Fibroblast of skin of right quadriceps (primary cell): Measurements from ENCODE around the gene DHX57.

Experiments used
- DNase-seq: peaks from one replicate; pipeline ENCODE4 v3.0.0-alpha.2; 2013

Gene DHX57

DNA sequence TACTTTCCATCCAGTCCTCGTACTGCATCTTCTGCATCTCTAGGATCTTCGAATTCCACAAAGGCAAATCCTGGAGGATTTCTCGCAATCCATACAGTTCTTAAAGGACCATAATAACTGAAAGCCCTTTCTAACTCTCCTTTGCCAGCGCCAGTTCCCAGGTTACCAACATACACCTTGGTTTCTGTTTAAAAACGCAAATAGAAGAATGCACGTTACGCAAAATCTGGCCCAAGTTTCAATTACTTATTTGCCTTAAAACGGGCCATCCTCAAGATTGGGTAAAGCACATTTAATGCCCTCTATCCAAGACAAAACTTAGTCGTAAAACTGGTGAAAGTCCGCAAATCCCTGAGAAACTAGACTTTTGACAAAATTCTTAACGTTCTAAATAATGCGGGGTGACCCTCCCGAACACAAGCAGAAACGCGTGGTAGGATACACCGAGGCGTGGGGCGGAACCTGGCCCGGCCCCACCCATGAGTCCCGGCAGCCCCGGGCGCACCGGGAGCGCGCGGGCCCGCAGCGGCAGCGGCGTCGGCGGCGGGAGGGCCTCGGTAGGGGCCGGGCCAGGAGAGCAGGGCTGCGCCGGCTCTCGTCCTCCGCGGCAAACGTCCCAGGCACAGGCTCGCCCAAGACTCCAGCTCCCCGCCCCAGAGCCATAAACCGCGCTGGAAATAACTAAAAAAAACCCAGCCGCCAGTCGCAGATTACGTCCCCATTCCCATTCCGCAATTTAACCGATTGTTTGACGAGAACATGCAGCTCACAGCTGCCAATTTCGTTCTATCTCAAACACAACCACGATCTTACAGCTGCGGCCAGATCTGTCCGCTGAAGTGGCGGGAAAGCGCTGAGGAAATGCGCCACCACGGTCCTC is 125.5 kb downstream of the DHX57 start:
- DNase-seq, result peak; percentile 22

- no peak for DNase-seq
Observed at GRCh38 chr2:38748943-38749804, 126.6 kb downstream of the DHX57 start.

- DNase-seq, result no peak
Observed at GRCh38 chr2:38748391-38748790, 127.3 kb downstream of the DHX57 start.

- DNase-seq, result no peak
Observed at GRCh38 chr2:38747819-38748218, 127.9 kb downstream of the DHX57 start.
